HG03558 (cell line): ENCODE measurements around the gene PDE4D.

Experiments used
- ATAC-seq: cut with Tn5 transposase; IDR thresholded peaks from one replicate; pipeline ENCODE4 v1.9.1; 2021; ENCODE audit warnings: moderate number of reproducible peaks; ENCODE audit not compliant: unreplicated experiment; ENCODE audit errors: extremely low read depth

The PDE4D gene

GRCh38 chr5:59568161-59568560, 325.4 kb downstream of the PDE4D start:
- ATAC-seq, result no peak

GRCh38 chr5:59565551-59565950, 328.0 kb downstream of the PDE4D start:
- no peak for ATAC-seq

DNA sequence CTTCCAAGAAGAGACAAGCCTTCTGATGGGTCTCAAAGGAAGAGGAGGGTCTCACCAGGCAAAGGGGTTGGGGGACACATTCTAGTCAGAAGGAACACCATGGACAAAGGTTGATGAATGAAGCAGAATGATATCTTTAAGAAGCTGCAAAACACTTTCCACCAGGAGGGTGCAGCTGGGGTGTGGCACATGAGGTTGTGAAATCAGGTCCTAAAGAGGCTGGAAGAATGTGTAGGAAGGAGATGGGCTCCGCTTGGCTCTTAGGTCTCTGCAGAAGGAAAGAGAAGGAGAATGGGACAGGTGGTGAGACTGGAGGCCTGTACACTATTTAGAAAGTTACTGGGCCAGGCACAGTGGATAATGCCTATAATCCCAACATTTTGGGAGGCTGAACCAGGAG, 328.6 kb downstream of the PDE4D start:
- no peak for ATAC-seq

DNA sequence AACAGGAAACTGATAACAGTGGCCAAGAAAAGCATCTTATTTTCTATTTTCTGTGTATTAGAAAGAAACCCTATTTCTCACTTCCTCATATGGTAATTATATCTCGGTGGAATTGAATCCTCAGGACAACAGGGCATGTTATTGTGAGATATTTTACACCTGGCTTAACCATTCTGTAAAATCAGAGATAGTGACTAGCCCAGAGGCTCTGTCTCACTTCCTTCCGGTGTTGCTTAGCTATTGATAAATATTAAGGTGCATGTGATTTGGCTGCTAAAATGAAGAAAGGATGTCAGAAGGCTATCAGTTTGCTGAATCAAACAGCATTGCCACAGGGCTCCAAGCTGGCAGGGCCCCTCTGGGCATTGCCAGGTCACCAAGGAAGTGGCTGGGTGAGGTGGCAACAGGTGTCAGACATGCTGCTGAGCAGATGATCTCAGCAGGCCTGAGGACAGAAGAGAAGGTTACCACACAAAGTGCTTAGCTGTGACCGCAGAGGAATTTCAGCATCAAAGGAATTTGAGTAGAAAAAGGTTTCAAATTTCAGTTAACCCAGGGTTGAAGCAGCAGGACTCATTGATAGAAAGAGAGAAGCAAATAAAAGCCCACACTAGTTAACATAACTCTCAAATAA, 330.7 kb downstream of the PDE4D start:
- ATAC-seq, result peak; percentile 94

GRCh38 chr5:59560553-59560952, 333.0 kb downstream of the PDE4D start:
- ATAC-seq, result no peak

GRCh38 chr5:59559847-59560246, 333.7 kb downstream of the PDE4D start:
- no peak for ATAC-seq

- no peak for ATAC-seq
Measured at GRCh38 chr5:59559323-59559722, 334.2 kb downstream of the PDE4D start.

DNA sequence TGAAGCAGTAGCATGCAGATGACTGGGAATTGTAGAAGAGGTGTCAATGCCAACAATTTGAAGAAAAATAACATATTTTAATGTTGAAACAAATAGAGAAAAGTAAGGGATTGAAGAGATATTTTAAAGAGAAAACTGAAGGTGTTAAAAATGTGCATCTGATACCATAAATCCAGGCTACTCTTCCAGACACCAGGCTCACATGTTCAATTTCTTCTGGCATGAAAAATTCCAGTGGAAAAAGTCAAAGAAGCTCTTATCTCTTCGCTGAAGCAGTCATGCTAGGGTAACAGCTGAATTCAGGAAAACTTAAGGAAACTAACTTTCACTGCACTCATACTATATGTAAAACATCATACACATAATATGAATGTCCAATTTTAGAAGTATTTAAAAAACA, 335.0 kb downstream of the PDE4D start:
- ATAC-seq, result no peak

DNA sequence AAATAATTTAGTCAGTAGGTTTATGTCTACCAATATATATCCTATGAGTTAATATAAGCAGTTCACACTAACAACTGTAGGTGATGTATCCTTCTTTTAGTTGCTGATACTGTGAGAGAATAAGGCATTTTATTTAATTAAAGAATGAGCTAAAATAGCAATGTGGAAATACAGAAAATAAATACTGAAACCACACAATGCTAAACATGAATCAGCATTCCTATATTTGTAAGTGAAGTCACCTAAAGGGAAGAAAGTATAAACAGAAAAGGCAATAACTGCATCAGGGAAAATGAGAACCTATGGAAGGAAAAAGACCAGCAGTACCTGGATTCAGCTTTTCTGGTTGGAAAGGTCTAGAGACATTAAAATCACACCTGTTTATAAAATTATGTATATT, 336.0 kb downstream of the PDE4D start:
- ATAC-seq, result no peak

DNA sequence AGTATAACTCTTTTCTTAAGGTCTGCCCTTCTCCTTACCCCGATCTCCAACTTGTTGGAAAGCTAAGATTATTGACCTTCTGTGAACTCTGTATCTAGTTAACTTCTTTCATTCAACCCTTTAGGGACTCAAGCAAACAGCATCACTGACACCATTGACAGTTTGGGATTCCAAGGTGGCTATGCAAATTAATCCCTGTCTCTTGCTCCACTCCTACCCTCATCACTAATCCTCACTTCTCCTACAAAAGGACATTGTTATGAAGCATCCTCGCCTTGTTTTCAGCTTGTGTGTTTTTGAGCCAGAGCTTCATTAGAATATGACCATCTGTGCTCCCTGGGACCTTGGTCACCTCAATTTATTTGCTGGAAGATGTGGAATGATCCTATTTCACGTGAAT, 337.9 kb downstream of the PDE4D start:
- no peak for ATAC-seq

GRCh38 chr5:59554501-59554900, 339.0 kb downstream of the PDE4D start:
- no peak for ATAC-seq

DNA sequence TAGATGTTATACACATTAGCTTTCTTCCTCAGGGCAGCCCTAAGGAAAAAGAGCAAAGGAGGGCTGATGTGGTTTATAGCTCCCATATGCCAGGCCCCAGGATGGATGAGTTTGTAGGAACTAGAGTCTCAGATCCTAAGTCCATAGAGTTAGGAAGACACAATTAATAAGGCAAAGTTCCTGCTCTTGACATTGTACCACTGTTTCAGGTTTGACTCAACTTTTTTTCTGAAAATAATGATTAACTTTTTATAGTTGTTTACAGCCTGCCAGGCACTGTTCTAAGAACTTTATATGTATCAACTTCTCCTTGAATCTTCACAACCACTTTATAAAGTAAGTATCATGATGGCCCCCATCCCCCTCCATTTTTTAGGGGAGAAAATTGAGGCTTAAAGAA, 339.5 kb downstream of the PDE4D start:
- ATAC-seq, result no peak

GRCh38 chr5:59548807-59549357, 344.6 kb downstream of the PDE4D start:
- no peak for ATAC-seq

DNA sequence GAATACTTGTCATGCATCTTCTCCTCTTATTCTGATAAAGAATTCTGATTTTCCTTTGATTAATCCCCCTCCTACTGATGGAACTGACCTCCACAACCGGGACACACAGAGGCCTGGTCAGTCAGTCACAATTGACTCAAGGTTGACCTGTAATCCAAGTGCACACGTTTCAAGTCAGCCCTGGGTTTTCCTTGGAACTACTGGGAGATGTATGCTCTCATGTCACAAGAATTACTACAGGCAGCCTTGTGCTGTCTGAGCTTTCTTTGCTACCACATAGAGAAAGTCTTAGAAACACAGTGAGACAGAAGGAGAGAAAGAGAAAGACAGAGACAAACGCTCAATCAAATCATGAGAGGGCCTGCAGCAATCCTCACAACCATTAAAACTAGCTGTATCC, 345.8 kb downstream of the PDE4D start:
- ATAC-seq, result no peak

GRCh38 chr5:59544573-59544972, 349.0 kb downstream of the PDE4D start:
- ATAC-seq, result no peak

DNA sequence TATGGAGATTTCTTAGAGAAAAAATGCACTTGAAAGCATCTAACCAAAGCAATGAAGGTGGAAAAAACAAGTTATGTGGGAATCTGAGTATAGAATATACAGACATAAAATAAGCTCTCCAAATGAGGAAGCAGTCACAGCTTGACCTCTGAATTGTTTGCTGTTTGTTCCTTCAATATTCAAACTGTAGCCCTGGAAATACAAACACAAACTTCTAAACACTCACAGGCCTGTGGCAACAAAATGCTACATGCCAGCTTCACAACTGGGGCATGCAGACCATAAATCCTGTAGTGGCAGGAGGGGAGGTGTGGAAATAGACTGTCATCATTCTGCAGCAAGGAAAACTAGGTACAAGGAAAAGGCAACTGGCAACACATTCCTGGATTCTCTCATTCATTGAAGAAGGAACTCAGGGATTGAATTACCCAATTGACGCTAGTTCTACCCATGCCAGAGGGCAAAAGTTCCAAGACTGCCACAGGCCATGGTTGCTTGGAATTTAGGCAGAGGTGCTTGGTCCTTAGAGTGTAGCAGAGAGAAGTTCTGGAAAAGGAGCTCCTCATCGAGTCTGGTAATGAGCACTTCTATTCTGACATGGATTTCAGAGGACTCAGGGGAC, 349.6 kb downstream of the PDE4D start:
- no peak for ATAC-seq

- no peak for ATAC-seq
Measured at GRCh38 chr5:59542851-59543820, 350.4 kb downstream of the PDE4D start.

GRCh38 chr5:59542306-59542705, 351.2 kb downstream of the PDE4D start:
- ATAC-seq, result no peak

- ATAC-seq, result no peak
Measured at GRCh38 chr5:59540366-59540765, 353.2 kb downstream of the PDE4D start.

- ATAC-seq, result no peak
Measured at GRCh38 chr5:59538750-59539121, 354.8 kb downstream of the PDE4D start.
